Measurements from ENCODE around the gene CFAP210.
"Not testable (repeated sequence)": the region's sequence is repeated elsewhere in the genome, so short reads cannot be mapped to it uniquely, and the experiment has no call there.

The CFAP210 gene

GRCh38 chr2:169690958-169691357 is 3.2 kb downstream of the CFAP210 start:
- TF ChIP-seq CTCF (IDR thresholded peaks at IDR 0.05; ENCODE audit: insufficient read depth, low read depth, low read length, missing control alignments): no peak
- no peak for DNase-seq (ENCODE audit: low read depth)
- H3K4me3 ChIP-seq (ENCODE audit: low read depth, low read length): no peak overlapping the region

- not testable (repeated sequence) for H3K4me3 ChIP-seq (ENCODE audit: low read depth, low read length); DNase-seq (ENCODE audit: low read depth)
Observed at GRCh38 chr2:169687943-169688342, 6.3 kb downstream of the CFAP210 start.

- not testable (repeated sequence) for H3K4me3 ChIP-seq (ENCODE audit: low read depth, low read length); DNase-seq (ENCODE audit: low read depth)
Observed at GRCh38 chr2:169686825-169687224, 7.4 kb downstream of the CFAP210 start.

GRCh38 chr2:169684712-169685111 is 9.5 kb downstream of the CFAP210 start:
- not testable (repeated sequence) for H3K4me3 ChIP-seq (ENCODE audit: low read depth, low read length); DNase-seq (ENCODE audit: low read depth)

GRCh38 chr2:169684135-169684565 is 10.1 kb downstream of the CFAP210 start:
- DNase-seq (ENCODE audit: low read depth): no peak
- H3K4me3 ChIP-seq (ENCODE audit: low read depth, low read length): no peak overlapping the region
- no peak for TF ChIP-seq CTCF (IDR thresholded peaks at IDR 0.05; ENCODE audit: insufficient read depth, low read depth, low read length, missing control alignments)

GRCh38 chr2:169683425-169684134 is 10.6 kb downstream of the CFAP210 start:
- TF ChIP-seq CTCF (IDR thresholded peaks at IDR 0.05; ENCODE audit: insufficient read depth, low read depth, low read length, missing control alignments): no peak
- H3K4me3 ChIP-seq (ENCODE audit: low read depth, low read length): no peak overlapping the region
- DNase-seq (ENCODE audit: low read depth): no peak

- no peak for TF ChIP-seq CTCF (IDR thresholded peaks at IDR 0.05; ENCODE audit: insufficient read depth, low read depth, low read length, missing control alignments)
- no peak for DNase-seq (ENCODE audit: low read depth)
- no peak overlapping the region for H3K4me3 ChIP-seq (ENCODE audit: low read depth, low read length)
Observed at GRCh38 chr2:169683054-169683424, 11.2 kb downstream of the CFAP210 start.

- no peak for TF ChIP-seq CTCF (IDR thresholded peaks at IDR 0.05; ENCODE audit: insufficient read depth, low read depth, low read length, missing control alignments)
- no peak overlapping the region for H3K4me3 ChIP-seq (ENCODE audit: low read depth, low read length)
- no peak for DNase-seq (ENCODE audit: low read depth)
Observed at GRCh38 chr2:169676850-169677249, 17.4 kb downstream of the CFAP210 start.
